Stimulated activated CD4-positive, alpha-beta T cell treated with anti-CD3 and anti-CD28 coated beads, Interleukin-12 subunit alpha, Interleukin-12 subunit beta, amount 100 ng/mL, for 24 hours (primary cell): ENCODE results near the gene NEDD4L.

Experiments used
- DNase-seq, 2 experiments: peaks; one replicate each; pipeline ENCODE4 v3.0.0-alpha.2; 2020; ENCODE audit warnings: low read depth in 2 of 2

The NEDD4L gene

DNA sequence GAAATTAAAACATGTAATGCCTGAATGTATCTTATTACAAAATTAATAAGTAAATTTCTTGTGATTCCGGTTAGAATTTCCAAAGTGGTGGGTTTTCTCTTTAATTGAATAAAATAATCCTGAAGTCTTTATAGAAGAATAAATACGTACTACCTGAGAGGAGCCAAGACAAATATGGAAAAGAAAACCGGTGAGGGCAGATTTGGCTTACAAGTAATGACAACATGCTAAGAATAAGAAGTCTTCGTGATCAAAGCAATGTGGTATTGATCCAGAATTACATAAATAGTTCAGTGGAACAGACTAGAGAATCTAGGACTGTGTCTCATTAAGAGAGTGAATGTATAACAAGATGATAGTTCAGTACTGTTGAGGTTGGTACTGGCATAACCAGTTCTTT is 167.5 kb downstream of the NEDD4L start:
- DNase-seq: no peak

DNA sequence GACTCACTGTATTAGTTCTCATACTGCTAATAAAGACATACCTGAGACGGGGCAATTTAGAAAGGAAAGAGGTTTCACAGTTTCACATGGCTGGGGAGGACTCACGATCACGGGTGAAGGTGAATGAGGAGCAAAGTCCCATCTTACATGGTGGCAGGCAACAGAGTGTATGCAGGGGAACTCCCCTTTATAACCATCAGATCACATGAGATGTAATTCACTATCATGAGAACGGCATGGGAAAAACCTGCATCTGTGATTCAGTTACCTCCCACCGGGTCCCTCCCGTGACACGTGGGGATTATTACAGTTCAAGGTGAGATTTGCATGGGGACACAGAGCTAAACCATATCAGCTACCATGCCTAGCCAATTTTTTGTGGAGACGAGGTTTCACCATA is 168.2 kb downstream of the NEDD4L start:
- DNase-seq: no peak

DNA sequence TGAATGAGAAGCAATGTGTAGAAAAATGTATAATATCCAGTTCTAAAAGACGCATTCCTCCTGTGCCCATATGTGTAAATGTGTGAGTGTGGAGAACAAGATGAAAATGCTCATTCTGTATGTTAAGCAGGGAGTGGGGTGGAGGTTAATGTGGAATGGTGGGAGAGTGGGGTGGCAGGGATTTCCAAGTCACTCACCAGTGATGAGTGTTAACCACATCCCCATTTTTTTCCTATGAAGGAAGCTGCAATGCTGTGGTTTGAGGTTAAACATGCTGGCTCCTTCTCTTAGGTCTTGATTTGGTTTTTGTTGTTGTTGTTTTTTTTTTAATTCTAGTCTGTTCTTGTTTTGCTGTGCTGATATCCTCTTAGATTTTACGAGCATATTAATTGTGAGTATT is 169.4 kb downstream of the NEDD4L start:
- DNase-seq: no peak

DNA sequence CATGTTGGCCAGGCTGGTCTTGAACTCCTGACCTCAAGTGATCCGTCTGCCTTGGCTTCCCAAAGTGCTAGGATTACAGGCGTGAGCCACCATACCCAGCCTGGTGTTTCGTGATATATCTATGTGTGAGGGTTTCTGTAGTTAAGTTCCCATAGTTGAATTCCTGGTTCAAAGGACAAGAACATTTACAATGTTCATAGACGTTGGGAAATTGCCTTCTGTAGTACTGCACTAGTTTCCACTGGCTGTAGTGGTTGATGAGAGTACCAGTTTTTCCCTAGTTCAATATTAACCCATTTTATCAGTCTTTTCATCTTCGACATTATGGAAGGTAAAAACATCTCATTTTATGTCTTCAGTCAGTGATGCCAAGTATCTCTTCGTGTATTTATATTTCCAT is 171.0 kb downstream of the NEDD4L start:
- no peak for DNase-seq

- no peak for DNase-seq
These were observed 172.1 kb downstream of the NEDD4L start for GRCh38 chr18:58216071-58216481.

DNA sequence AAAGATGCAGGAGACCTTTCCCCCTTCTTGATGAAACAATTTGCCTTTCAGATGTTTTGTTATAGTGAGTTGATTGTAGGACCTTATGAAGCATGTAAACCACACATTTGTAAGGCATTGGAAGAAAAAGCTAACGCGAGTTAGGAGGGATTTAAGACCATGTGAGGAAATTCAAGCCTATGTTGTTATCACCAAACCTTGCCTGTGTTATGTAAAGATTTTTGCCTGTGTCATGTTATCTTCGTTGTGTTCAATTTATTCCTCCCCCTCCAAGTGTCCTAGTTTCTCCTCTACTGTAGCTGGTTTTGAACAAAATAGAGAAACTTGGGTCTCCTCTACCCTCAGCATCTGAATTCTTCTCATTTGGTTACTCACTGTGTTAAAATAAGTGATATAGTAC is 173.0 kb downstream of the NEDD4L start:
- no peak for DNase-seq

- DNase-seq: no peak
These were observed 174.1 kb downstream of the NEDD4L start for GRCh38 chr18:58218117-58218516.

DNA sequence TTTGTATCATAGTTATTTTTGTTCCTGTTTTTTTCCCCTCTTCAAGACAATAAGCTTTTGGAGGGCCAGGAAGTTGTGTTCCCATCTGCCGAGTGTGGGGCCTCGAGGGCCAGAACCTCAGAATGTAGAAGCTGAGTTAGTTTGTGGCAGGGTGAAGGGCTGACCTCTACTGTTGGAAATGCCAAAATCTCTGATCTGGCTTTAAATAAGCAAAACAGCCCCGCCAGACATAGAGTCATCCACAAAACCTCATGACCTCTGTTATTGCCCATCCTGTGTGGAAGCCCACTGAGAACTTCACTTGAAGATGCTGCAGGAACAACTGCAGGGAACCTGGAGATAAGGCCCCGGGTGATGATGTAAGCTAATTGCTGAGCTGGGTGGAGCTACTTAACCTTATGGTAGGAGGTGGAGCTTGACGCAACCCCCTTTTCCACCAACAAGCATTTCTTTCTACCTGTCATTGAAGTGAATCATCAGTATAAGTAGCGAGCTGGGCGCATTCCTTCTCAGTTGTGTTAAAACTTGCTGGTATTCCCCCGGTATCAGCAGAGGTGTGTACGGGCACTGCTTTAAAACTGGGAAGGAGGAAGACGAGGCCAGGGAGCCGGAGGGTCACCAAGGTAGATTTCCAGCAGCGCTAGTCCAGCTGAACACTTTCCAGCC is 177.2 kb downstream of the NEDD4L start:
- no peak for DNase-seq

- DNase-seq: no peak
These were observed 178.6 kb downstream of the NEDD4L start for GRCh38 chr18:58222432-58223125.

DNA sequence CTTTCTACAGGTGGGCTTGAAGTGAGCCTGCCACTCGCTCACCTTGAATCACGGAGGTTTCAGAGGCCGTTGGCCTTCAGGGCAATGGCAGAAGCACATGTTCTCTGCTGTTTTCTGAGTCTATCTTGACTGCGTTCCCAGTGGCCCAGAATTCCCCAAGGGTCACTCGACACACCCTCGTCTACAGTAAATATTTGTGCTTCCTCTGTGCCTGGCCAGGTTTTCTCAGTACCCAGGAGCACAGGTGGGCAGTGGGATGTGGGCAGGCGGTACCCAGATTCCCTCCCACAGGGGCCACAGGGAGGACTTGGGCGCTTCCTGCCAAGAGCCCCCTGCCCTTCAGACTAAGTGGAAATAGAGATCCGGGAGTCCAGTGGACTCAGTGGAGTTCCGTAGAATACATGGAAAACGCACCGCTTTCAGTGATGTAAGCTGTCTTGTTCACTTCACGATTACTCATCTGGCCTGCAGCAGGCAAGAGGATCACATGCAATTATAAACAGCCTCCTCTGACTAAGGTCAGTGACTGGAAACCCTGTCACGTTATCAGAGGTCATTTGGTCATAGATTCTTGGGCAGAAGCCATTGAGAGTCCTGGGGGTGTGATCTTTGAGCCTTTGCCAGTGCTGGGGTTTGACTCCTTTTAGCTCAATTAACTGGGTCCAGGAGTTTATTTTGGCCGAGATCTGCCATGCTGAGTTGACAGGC is 179.8 kb downstream of the NEDD4L start:
- DNase-seq: no peak

GRCh38 chr18:58224425-58224750 is 180.4 kb downstream of the NEDD4L start:
- no peak for DNase-seq

DNA sequence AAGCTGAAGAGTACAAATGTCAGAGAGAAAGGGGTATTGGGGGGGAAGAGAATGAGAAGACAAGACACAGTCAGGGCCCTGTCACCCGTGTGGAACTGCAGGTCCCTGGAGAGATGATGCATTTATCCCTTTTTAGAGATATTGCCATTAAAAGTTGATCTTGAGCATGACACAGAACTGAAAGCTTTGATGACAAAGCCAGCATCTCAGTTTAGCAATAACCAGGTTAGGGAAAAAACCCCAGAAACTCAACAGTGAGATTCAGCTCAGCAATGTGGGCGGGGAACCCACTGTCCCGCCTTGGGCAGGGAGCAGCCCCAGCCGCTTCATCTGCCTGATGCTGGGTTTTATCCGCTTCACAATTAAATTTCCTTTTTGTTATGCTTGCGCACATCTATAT is 181.1 kb downstream of the NEDD4L start:
- DNase-seq: peak in 1 of 2 experiments; percentile 22

DNA sequence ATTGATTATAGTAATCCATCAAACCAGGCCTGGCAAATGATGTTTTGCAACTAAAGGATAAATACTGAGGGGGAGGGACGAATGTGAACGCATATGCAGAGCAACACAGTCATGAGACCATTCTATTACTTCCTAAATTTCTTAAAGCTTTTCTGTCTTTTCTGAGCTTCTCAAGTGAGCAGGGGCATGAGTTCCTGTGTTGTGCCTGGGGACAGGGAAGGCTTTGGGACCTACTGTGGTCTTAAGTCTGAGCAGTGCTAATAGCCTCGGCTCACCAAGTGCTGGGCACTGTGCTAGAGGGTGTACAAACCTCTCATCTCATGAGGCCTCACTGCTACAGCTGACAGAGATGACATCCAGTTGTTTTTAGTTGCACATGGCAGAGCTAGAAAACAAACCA is 182.4 kb downstream of the NEDD4L start:
- DNase-seq: no peak

GRCh38 chr18:58227361-58227930 is 183.4 kb downstream of the NEDD4L start:
- DNase-seq: no peak

- no peak for DNase-seq
These were observed 184.2 kb downstream of the NEDD4L start for GRCh38 chr18:58228176-58228575.

DNA sequence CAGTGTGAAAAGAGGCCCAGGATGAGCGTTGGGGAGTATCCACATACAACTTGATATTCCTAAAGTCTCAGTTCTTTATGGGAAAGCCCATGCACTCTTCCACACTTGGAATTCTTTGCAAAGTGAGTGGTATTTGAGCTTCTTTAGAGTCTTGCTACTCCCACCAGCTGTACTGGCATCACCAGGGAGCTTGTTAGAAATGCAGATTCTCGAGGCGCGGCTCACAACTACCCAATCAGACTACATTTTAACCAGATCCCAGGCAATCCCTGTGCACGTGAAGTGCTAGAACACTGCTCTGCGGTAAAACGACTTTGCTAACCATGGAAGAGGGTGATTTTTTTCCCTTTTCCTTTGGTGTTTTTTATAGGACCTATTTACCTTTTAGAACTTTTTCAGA is 184.7 kb downstream of the NEDD4L start:
- DNase-seq: no peak

GRCh38 chr18:58229162-58229561 is 185.1 kb downstream of the NEDD4L start:
- DNase-seq: no peak

DNA sequence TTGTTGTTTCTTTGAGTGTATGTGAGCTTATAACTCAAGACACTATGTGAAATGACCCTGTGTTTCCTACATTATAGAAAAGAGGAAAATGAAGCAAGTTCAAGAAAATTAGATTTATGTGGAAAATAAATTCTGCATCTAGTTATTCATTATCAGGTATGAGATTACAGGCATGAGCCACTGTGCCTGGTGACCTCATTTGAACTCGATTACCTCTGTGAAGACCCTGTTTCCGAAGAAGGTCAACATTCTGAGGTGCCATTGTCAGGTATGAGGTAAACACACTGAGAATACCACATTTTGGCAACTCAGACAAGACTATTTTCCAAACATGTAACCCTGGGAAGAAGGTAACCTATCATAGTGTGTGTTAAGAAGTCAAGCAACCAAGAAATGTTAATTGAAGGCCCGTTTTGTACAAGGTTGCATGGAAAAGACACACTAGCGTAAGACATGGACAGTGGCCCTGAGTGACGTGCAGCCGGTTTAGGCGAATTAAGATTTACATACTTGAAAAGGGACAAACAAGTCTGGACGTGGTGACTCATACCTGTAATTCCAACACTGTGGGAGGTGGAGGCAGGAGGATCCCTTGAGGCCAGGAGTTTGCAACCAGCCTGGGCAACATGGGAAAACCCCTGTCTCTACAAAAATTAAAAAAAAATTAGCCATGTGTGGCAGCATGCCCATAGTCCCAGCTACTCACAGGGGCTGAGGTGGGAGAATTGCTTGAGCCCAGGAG is 186.6 kb downstream of the NEDD4L start:
- no peak for DNase-seq

- DNase-seq: no peak
These were observed 187.9 kb downstream of the NEDD4L start for GRCh38 chr18:58231930-58232329.

- no peak for DNase-seq
These were observed 188.6 kb downstream of the NEDD4L start for GRCh38 chr18:58232668-58233067.

DNA sequence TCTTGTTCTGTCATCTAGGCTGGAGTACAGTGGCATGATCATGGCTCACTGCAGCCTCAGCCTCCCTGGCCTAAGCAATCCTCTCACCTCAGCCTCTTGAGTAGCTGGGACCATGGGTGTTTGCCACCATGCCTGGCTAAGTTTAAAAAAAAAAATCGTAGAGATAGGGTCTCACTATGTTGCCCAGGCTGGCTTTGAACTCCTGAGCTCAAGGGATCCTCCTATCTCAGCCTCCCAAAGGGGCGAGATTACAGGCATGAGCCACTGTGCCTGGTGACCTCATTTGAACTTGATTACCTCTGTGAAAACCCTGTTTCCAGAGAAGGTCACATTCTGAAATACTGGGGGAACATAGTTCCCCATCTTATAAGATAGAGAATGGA is 190.3 kb downstream of the NEDD4L start:
- DNase-seq: no peak

DNA sequence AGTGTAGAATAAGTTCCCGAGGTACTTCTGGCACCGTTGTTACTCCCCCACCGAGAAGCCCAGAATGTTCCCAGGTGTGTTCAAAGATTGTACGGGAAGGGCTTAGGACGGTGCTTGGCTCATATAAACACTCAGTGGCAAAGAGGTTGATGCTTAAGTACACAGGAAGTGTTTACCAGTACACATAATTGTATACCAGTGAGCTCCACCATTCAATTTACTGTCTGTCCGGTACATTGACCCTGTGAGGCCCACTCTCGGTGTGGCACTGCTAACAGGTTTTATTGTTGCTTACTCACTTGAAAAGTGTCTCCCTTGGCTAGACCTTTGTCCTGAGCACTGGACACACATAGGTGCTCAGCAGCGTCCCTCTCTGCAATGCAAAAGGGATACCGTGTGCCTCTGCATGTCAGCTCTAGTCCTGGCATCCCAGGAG is 191.0 kb downstream of the NEDD4L start:
- DNase-seq: no peak
